Caco-2 (cell line): ENCODE results near the gene RAB21. TPM values are rescaled to one million over a fixed set of nuclear protein-coding genes. Genes with fewer than 3 reads are reported as not detected.

Experiments
- BruUV-seq: library from RNA; stranded (reverse); fragments of 400-500 nt; replicated peaks from 2 replicates; lab custom pipeline; 2021; lab: Mats Ljungman, UMichigan
- CTCF ChIA-PET: fragments of 300-600 bp; sonication (Branson Sonifier 250); formaldehyde crosslinking; loops from one replicate; lab custom pipeline; 2022; ENCODE audit warnings: antibody characterized with exemption; lab: Charles Lee
- POLR2A ChIA-PET: fragments of 300-600 bp; sonication (Branson Sonifier 250); formaldehyde crosslinking; loops from one replicate; lab custom pipeline; 2022; ENCODE audit warnings: antibody characterized with exemption; lab: Charles Lee
- DNase-seq, 2 experiments: peaks; one replicate each; pipeline versions ENCODE4 v3.0.0 to v3.0.0-alpha.2; 2020 to 2022
- H3K27me3 ChIP-seq: replicated peaks from 2 replicates; pipeline ENCODE4 v1.6.0; 2011; ENCODE audit warnings: low read length; ENCODE audit not compliant: control insufficient read depth, insufficient read depth
- H3K36me3 ChIP-seq: 2 replicates; pipeline ENCODE4 v1.5.1; 2011; ENCODE audit warnings: low read length; ENCODE audit not compliant: control insufficient read depth, insufficient read depth
- H3K4me1 ChIP-seq: fragments of 250-450 bp; sonication (Bioruptor Pico); 2 replicates; pipeline ENCODE4 v1.5.1; 2020; ENCODE audit warnings: mild to moderate bottlenecking
- H3K4me3 ChIP-seq: 2 replicates; pipeline ENCODE4 v1.5.1; 2011; ENCODE audit warnings: low read depth, mild to moderate bottlenecking, control low read depth, low read length
- H3K9me3 ChIP-seq: fragments of 250-450 bp; sonication (Bioruptor Pico); 2 replicates; pipeline ENCODE4 v1.5.1; 2020; ENCODE audit warnings: mild to moderate bottlenecking, moderate library complexity
- H3K27ac Mint-ChIP-seq: one replicate; pipeline ENCODE4 v1.8.0; 2022; ENCODE audit warnings: mixed read lengths; ENCODE audit not compliant: unreplicated experiment
- H3K27me3 Mint-ChIP-seq: one replicate; pipeline ENCODE4 v1.8.0; 2022; ENCODE audit warnings: mixed read lengths; ENCODE audit not compliant: insufficient read depth, unreplicated experiment
- H3K36me3 Mint-ChIP-seq: one replicate; pipeline ENCODE4 v1.8.0; 2022; ENCODE audit warnings: mild to moderate bottlenecking, mixed read lengths; ENCODE audit not compliant: insufficient read depth, unreplicated experiment
- H3K4me1 Mint-ChIP-seq: one replicate; pipeline ENCODE4 v1.8.0; 2022; ENCODE audit warnings: low read depth, mixed read lengths; ENCODE audit not compliant: unreplicated experiment
- H3K4me3 Mint-ChIP-seq: one replicate; pipeline ENCODE4 v1.8.0; 2022; ENCODE audit warnings: mild to moderate bottlenecking, moderate library complexity, mixed read lengths; ENCODE audit not compliant: unreplicated experiment
- H3K9me3 Mint-ChIP-seq: one replicate; pipeline ENCODE4 v1.8.0; 2022; ENCODE audit warnings: mixed read lengths; ENCODE audit not compliant: unreplicated experiment
- intact Hi-C: fragments of 100-400 bp; cut with micrococcal nuclease; formaldehyde crosslinking; loops from one replicate; pipeline ENCODE4 v1.10.0; 2022; ENCODE audit not compliant: unreplicated experiment
- total RNA-seq: library from RNA; stranded (reverse); gene quantifications from 2 replicates; pipeline ENCODE4 v1.2.3, GENCODE V29; 2022
- TF ChIP-seq, protein P1 (sequence below), 2 experiments: fragments of 200-600 bp in 1 of 2; IDR thresholded peaks; 1 replicate in 1 of 2; 2 replicates in 1 of 2; pipeline versions ENCODE4 v1.5.1 to v1.8.0; 2011 to 2022; ENCODE audit warnings: antibody characterized with exemption in 1 of 2, control low read depth in 1 of 2, inconsistent platforms in 1 of 2, low read depth in 1 of 2, low read length in 1 of 2, mild to moderate bottlenecking in 1 of 2, moderate library complexity in 1 of 2; ENCODE audit not compliant: insufficient read depth in 1 of 2, severe bottlenecking in 1 of 2, unreplicated experiment in 1 of 2

RAB21 gene
- total RNA-seq, 1 experiment from 2014 or later = 72.0 TPM

DNA sequence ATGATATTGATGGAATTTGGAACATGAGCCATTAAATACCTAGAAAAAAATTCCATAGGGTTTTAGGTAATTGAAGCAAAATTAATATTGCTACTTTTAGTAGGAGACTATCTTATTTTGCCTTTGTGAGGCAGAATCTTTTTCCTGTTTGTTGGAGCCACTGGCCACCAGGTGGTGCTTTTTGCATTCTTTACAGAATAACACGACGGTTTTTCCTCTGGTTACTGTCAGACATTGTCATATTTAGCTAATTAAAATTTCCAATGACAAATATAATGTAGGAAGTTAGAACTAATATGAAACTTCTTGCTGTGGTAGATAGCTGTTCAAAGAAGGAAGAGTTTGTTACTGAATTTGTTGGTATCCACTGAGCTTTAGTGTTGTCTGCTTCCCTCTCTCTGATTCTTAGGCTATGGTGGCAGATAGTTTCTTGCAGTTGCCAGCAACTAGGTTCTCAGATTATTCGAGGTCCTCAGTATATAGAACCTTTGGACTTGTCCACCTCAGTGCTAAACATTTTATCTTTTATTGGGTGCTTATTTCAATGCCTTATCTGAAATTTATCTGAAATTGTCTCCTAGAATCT is 25.7 kb downstream of the RAB21 start:
- Mint-ChIP-seq H3K9me3 (no peaks in the 10 kb centered on the region), H3K27ac (no peak overlapping the region), H3K4me1 (peaks cover 13% of the 10 kb centered on the region), H3K27me3 (no peaks in the 10 kb centered on the region), H3K4me3 (peak overlapping the region; percentile 7), H3K36me3 (peaks cover 22% of the 10 kb centered on the region)
- Histone ChIP-seq H3K27me3 (no peaks in the 10 kb centered on the region), H3K9me3 (no peaks in the 10 kb centered on the region), H3K4me1 (no peaks in the 10 kb centered on the region), H3K4me3 (no peak overlapping the region), H3K36me3 (no peaks in the 10 kb centered on the region)
- DNase-seq = peak in 1 of 2 experiments; percentile 52
- CTCF ChIA-PET = interaction anchor here (1.0 to 1.1 kb wide), 2 partner anchors 18 to 158 kb away, joined by 3 to 4 read pairs; partner anchors contain the start of gene TPH2
- POLR2A ChIA-PET = no interaction called here
- intact Hi-C loops = loop anchor here (1.0 kb wide), 4 partner anchors 59 to 158 kb away; partner anchors contain the start of genes TBC1D15 and TPH2
- TF ChIP-seq, protein P1, sequence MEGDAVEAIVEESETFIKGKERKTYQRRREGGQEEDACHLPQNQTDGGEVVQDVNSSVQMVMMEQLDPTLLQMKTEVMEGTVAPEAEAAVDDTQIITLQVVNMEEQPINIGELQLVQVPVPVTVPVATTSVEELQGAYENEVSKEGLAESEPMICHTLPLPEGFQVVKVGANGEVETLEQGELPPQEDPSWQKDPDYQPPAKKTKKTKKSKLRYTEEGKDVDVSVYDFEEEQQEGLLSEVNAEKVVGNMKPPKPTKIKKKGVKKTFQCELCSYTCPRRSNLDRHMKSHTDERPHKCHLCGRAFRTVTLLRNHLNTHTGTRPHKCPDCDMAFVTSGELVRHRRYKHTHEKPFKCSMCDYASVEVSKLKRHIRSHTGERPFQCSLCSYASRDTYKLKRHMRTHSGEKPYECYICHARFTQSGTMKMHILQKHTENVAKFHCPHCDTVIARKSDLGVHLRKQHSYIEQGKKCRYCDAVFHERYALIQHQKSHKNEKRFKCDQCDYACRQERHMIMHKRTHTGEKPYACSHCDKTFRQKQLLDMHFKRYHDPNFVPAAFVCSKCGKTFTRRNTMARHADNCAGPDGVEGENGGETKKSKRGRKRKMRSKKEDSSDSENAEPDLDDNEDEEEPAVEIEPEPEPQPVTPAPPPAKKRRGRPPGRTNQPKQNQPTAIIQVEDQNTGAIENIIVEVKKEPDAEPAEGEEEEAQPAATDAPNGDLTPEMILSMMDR (IDR thresholded peaks at IDR 0.05; ENCODE audit: insufficient read depth in 1 of 2, low read depth in 1 of 2, low read length in 1 of 2, severe bottlenecking in 1 of 2, unreplicated experiment in 1 of 2) = peak; percentile 67 to 70
- no TSS peak for BruUV-seq

DNA sequence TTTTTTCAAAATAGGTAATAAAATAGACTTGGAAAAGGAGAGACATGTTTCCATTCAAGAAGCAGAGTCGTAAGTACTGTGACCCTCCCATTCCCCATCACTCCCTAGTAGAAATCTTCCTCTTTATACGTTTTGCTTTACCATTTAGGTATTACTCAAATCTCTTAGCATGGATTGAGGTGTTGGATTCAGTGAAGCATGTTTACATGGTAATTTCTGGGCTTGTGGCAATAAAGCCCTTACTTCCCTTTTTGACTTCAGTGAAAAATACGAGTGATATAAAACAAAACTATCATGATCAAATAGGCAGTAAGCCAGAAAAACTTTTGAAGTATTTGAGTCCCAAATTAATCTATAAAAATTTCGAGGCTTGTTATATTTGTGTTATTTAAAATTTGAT is 27.4 kb downstream of the RAB21 start:
- intact Hi-C loops = no loop called here
- Mint-ChIP-seq H3K4me1 (peaks cover 13% of the 10 kb centered on the region), H3K36me3 (peaks cover 26% of the 10 kb centered on the region), H3K27me3 (no peaks in the 10 kb centered on the region), H3K27ac (no peak overlapping the region), H3K4me3 (no peak overlapping the region), H3K9me3 (no peaks in the 10 kb centered on the region)
- TF ChIP-seq, protein P1 (IDR thresholded peaks at IDR 0.05; ENCODE audit: insufficient read depth in 1 of 2, low read depth in 1 of 2, low read length in 1 of 2, severe bottlenecking in 1 of 2, unreplicated experiment in 1 of 2) = no peak
- Histone ChIP-seq H3K4me1 (no peaks in the 10 kb centered on the region), H3K9me3 (no peaks in the 10 kb centered on the region), H3K27me3 (no peaks in the 10 kb centered on the region), H3K36me3 (no peaks in the 10 kb centered on the region), H3K4me3 (no peak overlapping the region)
- ChIA-PET CTCF (no interaction called here), POLR2A (no interaction called here)
- DNase-seq = no peak
- no TSS peak for BruUV-seq

DNA sequence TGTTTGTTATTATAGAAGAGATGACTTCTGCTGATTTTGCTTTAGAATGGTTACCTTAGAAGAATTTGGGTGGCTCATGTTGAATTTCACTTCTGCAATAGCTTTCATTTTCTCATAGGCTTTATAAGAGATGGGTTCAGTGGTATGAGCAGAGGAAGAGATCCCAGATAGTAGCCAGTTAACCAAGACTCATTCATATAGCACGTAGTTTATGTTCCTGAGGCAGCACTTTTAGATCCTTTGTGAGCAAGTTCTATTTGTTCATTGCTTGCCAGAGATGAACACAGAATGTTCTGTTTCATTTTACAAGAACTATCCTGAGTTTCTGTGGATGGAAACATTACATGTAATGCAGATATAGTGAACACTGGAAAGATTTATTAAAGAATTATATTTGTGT is 32.2 kb downstream of the RAB21 start:
- Mint-ChIP-seq H3K27ac (no peak overlapping the region), H3K4me3 (no peak overlapping the region), H3K27me3 (no peaks in the 10 kb centered on the region), H3K36me3 (peaks cover 26% of the 10 kb centered on the region), H3K4me1 (no peaks in the 10 kb centered on the region), H3K9me3 (no peaks in the 10 kb centered on the region)
- CTCF ChIA-PET = no interaction called here
- H3K9me3 ChIP-seq = no peaks in the 10 kb centered on the region
- H3K4me3 ChIP-seq = no peak overlapping the region
- BruUV-seq = no TSS peak
- no peak for DNase-seq
- no peaks in the 10 kb centered on the region for H3K36me3 ChIP-seq
- intact Hi-C loops = no loop called here
- POLR2A ChIA-PET = no interaction called here
- H3K27me3 ChIP-seq = no peaks in the 10 kb centered on the region
- H3K4me1 ChIP-seq = no peaks in the 10 kb centered on the region
- TF ChIP-seq, protein P1 (IDR thresholded peaks at IDR 0.05; ENCODE audit: insufficient read depth in 1 of 2, low read depth in 1 of 2, low read length in 1 of 2, severe bottlenecking in 1 of 2, unreplicated experiment in 1 of 2) = no peak
